HEK293 (cell line): ENCODE measurements around the gene KCNK7.

Source experiments
- CTCF ChIA-PET: fragments of 350-600 bp; formaldehyde crosslinking; extraction: SDS; loops from one replicate; lab custom pipeline; 2021; ENCODE audit warnings: antibody characterized with exemption; lab: Yijun Ruan, JAX
- POLR2A ChIA-PET: fragments of 300-600 bp; formaldehyde crosslinking; extraction: SDS; loops from one replicate; lab custom pipeline; 2020; ENCODE audit warnings: antibody characterized with exemption, inconsistent platforms; lab: Yijun Ruan, JAX
- H3K27ac ChIP-seq: fragments of 200-500 bp; sonication (Bioruptor generic); 2 replicates; pipeline ENCODE4 v1.5.1; 2014; ENCODE audit warnings: low read depth, low read length, control low read depth, inconsistent platforms; ENCODE audit errors: extremely low read depth
- H3K36me3 ChIP-seq, 2 experiments: fragments of 200-500 bp in 1 of 2; sonication (Bioruptor generic) in 1 of 2; 1 replicate in 1 of 2; 2 replicates in 1 of 2; pipeline ENCODE4 v1.5.1; 2014 to 2017; ENCODE audit warnings: inconsistent platforms in 2 of 2, low read length in 2 of 2; ENCODE audit not compliant: control insufficient read depth in 2 of 2, insufficient read depth in 1 of 2
- H3K4me1 ChIP-seq: fragments of 200-500 bp; sonication (Bioruptor generic); 2 replicates; pipeline ENCODE4 v1.5.1; 2014; ENCODE audit warnings: mild to moderate bottlenecking, low read length, inconsistent platforms; ENCODE audit not compliant: control insufficient read depth, insufficient read depth
- H3K4me3 ChIP-seq: 2 replicates; pipeline ENCODE4 v1.5.1; 2011; ENCODE audit warnings: low read depth, mild to moderate bottlenecking, control low read depth, low read length, moderate library complexity
- H3K9me3 ChIP-seq: fragments of 200-500 bp; sonication (Bioruptor generic); 2 replicates; pipeline ENCODE4 v1.5.1; 2014; ENCODE audit warnings: low read depth, low read length, inconsistent platforms; ENCODE audit not compliant: control insufficient read depth, insufficient read depth
- EGR2 ChIP-seq: fragments of 450-650 bp; formaldehyde crosslinking; IDR thresholded peaks from 2 replicates; pipeline ENCODE4 v1.5.1; 2016; ENCODE audit warnings: low read depth, missing biosample characterization, missing genetic modification characterization
- RBAK ChIP-seq: fragments of 450-650 bp; formaldehyde crosslinking; IDR thresholded peaks from 2 replicates; pipeline ENCODE4 v1.5.1; 2016; ENCODE audit warnings: missing biosample characterization, missing genetic modification characterization
- TSHZ1 ChIP-seq: fragments of 450-650 bp; formaldehyde crosslinking; IDR thresholded peaks from 2 replicates; pipeline ENCODE4 v1.5.1; 2016; ENCODE audit warnings: missing biosample characterization, missing genetic modification characterization, borderline replicate concordance
- ZBTB10 ChIP-seq: fragments of 450-650 bp; formaldehyde crosslinking; IDR thresholded peaks from 2 replicates; pipeline ENCODE4 v1.5.1; 2016; ENCODE audit warnings: missing biosample characterization, missing genetic modification characterization
- ZNF155 ChIP-seq: fragments of 450-650 bp; formaldehyde crosslinking; IDR thresholded peaks from 2 replicates; pipeline ENCODE4 v1.5.1; 2016; ENCODE audit warnings: missing biosample characterization, missing genetic modification characterization
- ZNF18 ChIP-seq: fragments of 450-650 bp; formaldehyde crosslinking; IDR thresholded peaks from 2 replicates; pipeline ENCODE4 v1.5.1; 2016; ENCODE audit warnings: missing biosample characterization, missing genetic modification characterization
- ZNF211 ChIP-seq: fragments of 450-650 bp; formaldehyde crosslinking; IDR thresholded peaks from 2 replicates; pipeline ENCODE4 v1.5.1; 2016; ENCODE audit warnings: low read depth, missing biosample characterization, missing genetic modification characterization
- ZNF292 ChIP-seq: fragments of 450-650 bp; formaldehyde crosslinking; IDR thresholded peaks from 2 replicates; pipeline ENCODE4 v1.5.1; 2016; ENCODE audit warnings: low read depth, missing biosample characterization, missing genetic modification characterization, borderline replicate concordance
- ZNF416 ChIP-seq: fragments of 450-650 bp; formaldehyde crosslinking; IDR thresholded peaks from 2 replicates; pipeline ENCODE4 v1.5.1; 2016; ENCODE audit warnings: missing biosample characterization, missing genetic modification characterization
- ZNF433 ChIP-seq: fragments of 450-650 bp; formaldehyde crosslinking; IDR thresholded peaks from 2 replicates; pipeline ENCODE4 v1.5.1; 2016; ENCODE audit warnings: missing biosample characterization, missing genetic modification characterization, low read depth
- ZNF48 ChIP-seq: fragments of 450-650 bp; formaldehyde crosslinking; IDR thresholded peaks from 2 replicates; pipeline ENCODE4 v1.5.1; 2016; ENCODE audit warnings: missing biosample characterization, missing genetic modification characterization
- ZNF529 ChIP-seq: fragments of 450-650 bp; formaldehyde crosslinking; IDR thresholded peaks from 2 replicates; pipeline ENCODE4 v1.5.1; 2017; ENCODE audit warnings: missing genetic modification characterization, missing biosample characterization; ENCODE audit not compliant: insufficient replicate concordance
- ZNF530 ChIP-seq: fragments of 450-650 bp; formaldehyde crosslinking; IDR thresholded peaks from 2 replicates; pipeline ENCODE4 v1.5.1; 2016; ENCODE audit warnings: low read depth, missing biosample characterization, missing genetic modification characterization
- ZNF596 ChIP-seq: fragments of 450-650 bp; IDR thresholded peaks from 2 replicates; pipeline ENCODE4 v1.5.0; 2018; ENCODE audit warnings: missing biosample characterization, mild to moderate bottlenecking, missing genetic modification characterization, moderate library complexity
- ZNF704 ChIP-seq: fragments of 450-650 bp; formaldehyde crosslinking; IDR thresholded peaks from 2 replicates; pipeline ENCODE4 v1.5.1; 2016; ENCODE audit warnings: missing biosample characterization, missing genetic modification characterization
- ZNF76 ChIP-seq: fragments of 450-650 bp; formaldehyde crosslinking; IDR thresholded peaks from 2 replicates; pipeline ENCODE4; 2016; ENCODE audit warnings: low read depth, missing biosample characterization, missing genetic modification characterization, borderline replicate concordance
- ZNF776 ChIP-seq: fragments of 450-650 bp; formaldehyde crosslinking; IDR thresholded peaks from 2 replicates; pipeline ENCODE4 v1.5.0; 2017; ENCODE audit warnings: missing biosample characterization, missing genetic modification characterization, borderline replicate concordance
- TF ChIP-seq, protein P1 (sequence below): fragments of 450-650 bp; formaldehyde crosslinking; IDR thresholded peaks from 2 replicates; pipeline ENCODE4 v1.5.1; 2016; ENCODE audit warnings: missing biosample characterization, missing genetic modification characterization
- TF ChIP-seq, protein P2 (sequence below): fragments of 450-650 bp; formaldehyde crosslinking; IDR thresholded peaks from 2 replicates; pipeline ENCODE4 v1.5.1; 2017; ENCODE audit warnings: missing biosample characterization, missing genetic modification characterization
- TF ChIP-seq, protein P3 (sequence below): IDR thresholded peaks from 2 replicates; pipeline ENCODE4 v1.6.1; 2011; ENCODE audit warnings: mild to moderate bottlenecking, low read depth, low read length, borderline replicate concordance

KCNK7 gene

GRCh38 chr11:65634440-65634839, 38.8 kb upstream of the KCNK7 start (continued):
- TF ChIP-seq, protein P1, sequence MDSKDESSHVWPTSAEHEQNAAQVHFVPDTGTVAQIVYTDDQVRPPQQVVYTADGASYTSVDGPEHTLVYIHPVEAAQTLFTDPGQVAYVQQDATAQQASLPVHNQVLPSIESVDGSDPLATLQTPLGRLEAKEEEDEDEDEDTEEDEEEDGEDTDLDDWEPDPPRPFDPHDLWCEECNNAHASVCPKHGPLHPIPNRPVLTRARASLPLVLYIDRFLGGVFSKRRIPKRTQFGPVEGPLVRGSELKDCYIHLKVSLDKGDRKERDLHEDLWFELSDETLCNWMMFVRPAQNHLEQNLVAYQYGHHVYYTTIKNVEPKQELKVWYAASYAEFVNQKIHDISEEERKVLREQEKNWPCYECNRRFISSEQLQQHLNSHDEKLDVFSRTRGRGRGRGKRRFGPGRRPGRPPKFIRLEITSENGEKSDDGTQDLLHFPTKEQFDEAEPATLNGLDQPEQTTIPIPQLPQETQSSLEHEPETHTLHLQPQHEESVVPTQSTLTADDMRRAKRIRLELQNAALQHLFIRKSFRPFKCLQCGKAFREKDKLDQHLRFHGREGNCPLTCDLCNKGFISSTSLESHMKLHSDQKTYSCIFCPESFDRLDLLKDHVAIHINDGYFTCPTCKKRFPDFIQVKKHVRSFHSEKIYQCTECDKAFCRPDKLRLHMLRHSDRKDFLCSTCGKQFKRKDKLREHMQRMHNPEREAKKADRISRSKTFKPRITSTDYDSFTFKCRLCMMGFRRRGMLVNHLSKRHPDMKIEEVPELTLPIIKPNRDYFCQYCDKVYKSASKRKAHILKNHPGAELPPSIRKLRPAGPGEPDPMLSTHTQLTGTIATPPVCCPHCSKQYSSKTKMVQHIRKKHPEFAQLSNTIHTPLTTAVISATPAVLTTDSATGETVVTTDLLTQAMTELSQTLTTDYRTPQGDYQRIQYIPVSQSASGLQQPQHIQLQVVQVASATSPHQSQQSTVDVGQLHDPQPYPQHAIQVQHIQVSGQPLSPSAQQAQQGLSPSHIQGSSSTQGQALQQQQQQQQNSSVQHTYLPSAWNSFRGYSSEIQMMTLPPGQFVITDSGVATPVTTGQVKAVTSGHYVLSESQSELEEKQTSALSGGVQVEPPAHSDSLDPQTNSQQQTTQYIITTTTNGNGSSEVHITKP (tag by site-specific recombination), result no peak
- no peak for TF ChIP-seq ZNF529 (tag by site-specific recombination)
- no peak for TF ChIP-seq ZNF530 (tag by site-specific recombination)
- no peak for TF ChIP-seq ZNF596 (tag by site-specific recombination)
- TF ChIP-seq ZNF416, result no peak
- TF ChIP-seq ZNF776 (tag by site-specific recombination), result no peak
- no peak for TF ChIP-seq ZNF76 (tag by site-specific recombination)
- no peak for TF ChIP-seq ZNF433 (tag by site-specific recombination)

DNA sequence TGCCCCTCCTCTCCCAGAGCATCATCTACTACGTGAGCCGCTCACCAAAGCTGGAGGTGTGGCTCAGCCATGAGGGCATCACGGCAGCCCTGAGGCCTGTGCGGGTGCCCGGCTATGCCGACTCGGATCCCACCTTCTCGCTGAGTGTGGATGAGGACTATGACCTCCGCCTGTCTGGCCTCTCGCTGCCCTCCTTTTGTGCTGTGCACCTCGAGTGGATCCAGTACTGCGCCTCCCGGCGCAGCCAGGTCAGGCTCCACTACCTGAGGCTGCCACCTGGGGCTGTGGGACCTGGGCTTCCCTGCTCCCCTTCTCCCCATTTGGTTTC, 38.5 kb upstream of the KCNK7 start:
- H3K9me3 ChIP-seq, result no peaks in the 10 kb centered on the region
- POLR2A ChIA-PET, result interaction anchor here (2.3 kb wide), 1 partner anchor 19 kb away, joined by 9 read pairs; the partner anchor contains the start of gene PCNX3
- H3K4me1 ChIP-seq, result no peaks in the 10 kb centered on the region
- CTCF ChIA-PET, result no interaction called here
- H3K36me3 ChIP-seq, result peaks cover 0 to 74% of the 10 kb centered on the region in 2 experiments; a peak in 1 of 3 replicates
- no peak overlapping the region for H3K4me3 ChIP-seq
- no peak overlapping the region for H3K27ac ChIP-seq
- no peak for TF ChIP-seq ZNF48 (tag by site-specific recombination)
- TF ChIP-seq ZNF76 (tag by site-specific recombination), result no peak
- no peak for TF ChIP-seq RBAK (tag by site-specific recombination)
- no peak for TF ChIP-seq TSHZ1 (tag by site-specific recombination)
- TF ChIP-seq ZNF211 (tag by site-specific recombination), result no peak
- TF ChIP-seq ZNF155 (tag by site-specific recombination), result no peak
- TF ChIP-seq, protein P2, sequence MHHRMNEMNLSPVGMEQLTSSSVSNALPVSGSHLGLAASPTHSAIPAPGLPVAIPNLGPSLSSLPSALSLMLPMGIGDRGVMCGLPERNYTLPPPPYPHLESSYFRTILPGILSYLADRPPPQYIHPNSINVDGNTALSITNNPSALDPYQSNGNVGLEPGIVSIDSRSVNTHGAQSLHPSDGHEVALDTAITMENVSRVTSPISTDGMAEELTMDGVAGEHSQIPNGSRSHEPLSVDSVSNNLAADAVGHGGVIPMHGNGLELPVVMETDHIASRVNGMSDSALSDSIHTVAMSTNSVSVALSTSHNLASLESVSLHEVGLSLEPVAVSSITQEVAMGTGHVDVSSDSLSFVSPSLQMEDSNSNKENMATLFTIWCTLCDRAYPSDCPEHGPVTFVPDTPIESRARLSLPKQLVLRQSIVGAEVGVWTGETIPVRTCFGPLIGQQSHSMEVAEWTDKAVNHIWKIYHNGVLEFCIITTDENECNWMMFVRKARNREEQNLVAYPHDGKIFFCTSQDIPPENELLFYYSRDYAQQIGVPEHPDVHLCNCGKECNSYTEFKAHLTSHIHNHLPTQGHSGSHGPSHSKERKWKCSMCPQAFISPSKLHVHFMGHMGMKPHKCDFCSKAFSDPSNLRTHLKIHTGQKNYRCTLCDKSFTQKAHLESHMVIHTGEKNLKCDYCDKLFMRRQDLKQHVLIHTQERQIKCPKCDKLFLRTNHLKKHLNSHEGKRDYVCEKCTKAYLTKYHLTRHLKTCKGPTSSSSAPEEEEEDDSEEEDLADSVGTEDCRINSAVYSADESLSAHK (tag by site-specific recombination), result no peak
- TF ChIP-seq ZNF704, result no peak
- TF ChIP-seq ZNF292, result no peak
- TF ChIP-seq, protein P3, sequence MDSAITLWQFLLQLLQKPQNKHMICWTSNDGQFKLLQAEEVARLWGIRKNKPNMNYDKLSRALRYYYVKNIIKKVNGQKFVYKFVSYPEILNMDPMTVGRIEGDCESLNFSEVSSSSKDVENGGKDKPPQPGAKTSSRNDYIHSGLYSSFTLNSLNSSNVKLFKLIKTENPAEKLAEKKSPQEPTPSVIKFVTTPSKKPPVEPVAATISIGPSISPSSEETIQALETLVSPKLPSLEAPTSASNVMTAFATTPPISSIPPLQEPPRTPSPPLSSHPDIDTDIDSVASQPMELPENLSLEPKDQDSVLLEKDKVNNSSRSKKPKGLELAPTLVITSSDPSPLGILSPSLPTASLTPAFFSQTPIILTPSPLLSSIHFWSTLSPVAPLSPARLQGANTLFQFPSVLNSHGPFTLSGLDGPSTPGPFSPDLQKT, result no peak
- TF ChIP-seq ZBTB10 (tag by site-specific recombination), result no peak
- no peak for TF ChIP-seq ZNF18 (tag by site-specific recombination)
- no peak for TF ChIP-seq EGR2 (tag by site-specific recombination)
